HL-60 (cell line): ENCODE data around the gene MYH9.
"Not testable (repeated sequence)": the region's sequence is repeated elsewhere in the genome, so short reads cannot be mapped to it uniquely, and the experiment has no call there.

Experiments
- CTCF ChIP-seq: IDR thresholded peaks from one replicate; pipeline ENCODE4 v1.5.1; 2011; ENCODE audit warnings: low read length, control low read depth, inconsistent platforms; ENCODE audit not compliant: insufficient read depth
- GABPA ChIP-seq: IDR thresholded peaks from 2 replicates; pipeline ENCODE4 v1.6.1; 2012; ENCODE audit warnings: low read depth
- POLR2AphosphoS5 ChIP-seq: IDR thresholded peaks from 2 replicates; pipeline ENCODE4 v1.6.1; 2012; ENCODE audit warnings: low read depth
- REST ChIP-seq: IDR thresholded peaks from 2 replicates; pipeline ENCODE4 v1.6.1; 2012; ENCODE audit warnings: low read depth; ENCODE audit not compliant: insufficient replicate concordance
- SPI1 ChIP-seq: IDR thresholded peaks from 2 replicates; pipeline ENCODE4 v1.6.1; 2012; ENCODE audit warnings: low read depth, mild to moderate bottlenecking, borderline replicate concordance

GRCh38 chr22:36424466-36424865, 36.7 kb upstream of the MYH9 start:
- not testable (repeated sequence) for TF ChIP-seq CTCF, SPI1, POLR2AphosphoS5, REST, GABPA
